Naive thymus-derived CD4-positive, alpha-beta T cell (primary cell): Measurements from ENCODE around the gene SPATA6L. TPM values are rescaled to one million over a fixed set of nuclear protein-coding genes. Genes with fewer than 3 reads are reported as not detected.

Experiments used
- ATAC-seq: fragments of 150-1000 bp; cut with Tn5 transposase; 2 replicates; pipeline ENCODE4 v1.10.0; 2021; ENCODE audit warnings: mild to moderate bottlenecking, moderate library complexity
- CTCF ChIA-PET: fragments of 350-600 bp; sonication (Branson Sonifier 250); formaldehyde crosslinking; loops from one replicate; lab custom pipeline; 2021; ENCODE audit warnings: antibody characterized with exemption; lab: Charles Lee
- POLR2A ChIA-PET: fragments of 350-600 bp; sonication (Branson Sonifier 250); formaldehyde crosslinking; loops from one replicate; lab custom pipeline; 2021; ENCODE audit warnings: antibody characterized with exemption, inconsistent platforms; lab: Charles Lee
- DNase-seq, 9 donors: peaks; one replicate each; pipeline versions ENCODE4 v3.0.0 to v3.0.0-alpha.2; 2020 to 2022; ENCODE audit warnings: mixed read lengths in 1 of 9
- H3K27ac ChIP-seq: one replicate; pipeline ENCODE4 v1.7.0; 2013; ENCODE audit warnings: mild to moderate bottlenecking, low read depth, low read length, moderate library complexity
- H3K27me3 ChIP-seq, 2 donors: one replicate each; pipeline ENCODE4 v1.7.0; 2013; ENCODE audit warnings: low read length in 2 of 2, mild to moderate bottlenecking in 2 of 2, moderate library complexity in 2 of 2; ENCODE audit not compliant: control insufficient read depth in 2 of 2, insufficient read depth in 2 of 2
- H3K36me3 ChIP-seq, 3 experiments: 1 replicate in 2 of 3; 2 replicates in 1 of 3; pipeline ENCODE4 v1.7.0; 2013; ENCODE audit warnings: low read length in 3 of 3, mild to moderate bottlenecking in 3 of 3, moderate library complexity in 1 of 3; ENCODE audit not compliant: insufficient read depth in 3 of 3, control insufficient read depth in 2 of 3
- H3K4me1 ChIP-seq, 2 donors: one replicate each; pipeline ENCODE4 v1.7.0; 2013; ENCODE audit warnings: low read length in 2 of 2, mild to moderate bottlenecking in 2 of 2, moderate library complexity in 1 of 2; ENCODE audit not compliant: control insufficient read depth in 2 of 2, insufficient read depth in 2 of 2
- H3K4me3 ChIP-seq: 2 replicates; pipeline ENCODE4 v1.7.0; 2013; ENCODE audit warnings: mild to moderate bottlenecking, low read length
- H3K9me3 ChIP-seq, 3 experiments: 1 replicate in 2 of 3; 2 replicates in 1 of 3; pipeline ENCODE4 v1.7.0; 2013; ENCODE audit warnings: low read length in 3 of 3; ENCODE audit not compliant: control insufficient read depth in 2 of 3
- H3K27ac Mint-ChIP-seq, 9 donors: one replicate each; pipeline ENCODE4 v1.8.0; 2020 to 2022; ENCODE audit warnings: mixed read lengths in 9 of 9, mild to moderate bottlenecking in 8 of 9, moderate library complexity in 5 of 9, inconsistent platforms in 2 of 9
- H3K27me3 Mint-ChIP-seq, 5 donors: one replicate each; pipeline ENCODE4 v1.8.0; 2021 to 2022; ENCODE audit warnings: mixed read lengths in 5 of 5, mild to moderate bottlenecking in 1 of 5
- H3K36me3 Mint-ChIP-seq, 5 donors: one replicate each; pipeline ENCODE4 v1.8.0; 2020 to 2022; ENCODE audit warnings: mixed read lengths in 5 of 5, mild to moderate bottlenecking in 3 of 5, inconsistent platforms in 1 of 5
- H3K4me1 Mint-ChIP-seq, 7 donors: one replicate each; pipeline ENCODE4 v1.8.0; 2020 to 2022; ENCODE audit warnings: mixed read lengths in 7 of 7, mild to moderate bottlenecking in 3 of 7, inconsistent platforms in 1 of 7
- H3K4me3 Mint-ChIP-seq, 10 donors: one replicate each; pipeline ENCODE4 v1.8.0; 2020 to 2022; ENCODE audit warnings: mild to moderate bottlenecking in 10 of 10, mixed read lengths in 10 of 10, moderate library complexity in 6 of 10, inconsistent platforms in 2 of 10
- H3K9me3 Mint-ChIP-seq, 11 donors: one replicate each; pipeline ENCODE4 v1.8.0; 2020 to 2022; ENCODE audit warnings: mixed read lengths in 11 of 11, mild to moderate bottlenecking in 4 of 11, inconsistent platforms in 1 of 11, moderate library complexity in 1 of 11
- intact Hi-C, 2 donors: fragments of 100-400 bp; cut with micrococcal nuclease; formaldehyde crosslinking; loops; one replicate each; pipeline ENCODE4 v1.15.1; 2023
- polyA plus RNA-seq, 2 donors: library from polyadenylated mRNA; unstranded; fragments of 300-500 nt; fragmentation: Illumina TruSeq; gene quantifications; one replicate each; pipeline ENCODE4 v1.2.3, GENCODE V29; 2021
- total RNA-seq, 6 experiments: library from RNA in 5 of 6; stranded (reverse) in 5 of 6; gene quantifications; 1 replicate in 5 of 6; 2 replicates in 1 of 6; pipeline ENCODE4 v1.2.3 and lab custom pipeline; 2021 to 2026

Gene SPATA6L
- total and polyA plus RNA-seq, 7 experiments from 2014 or later: 0.40 to 9.2 (median 4.1) TPM

DNA sequence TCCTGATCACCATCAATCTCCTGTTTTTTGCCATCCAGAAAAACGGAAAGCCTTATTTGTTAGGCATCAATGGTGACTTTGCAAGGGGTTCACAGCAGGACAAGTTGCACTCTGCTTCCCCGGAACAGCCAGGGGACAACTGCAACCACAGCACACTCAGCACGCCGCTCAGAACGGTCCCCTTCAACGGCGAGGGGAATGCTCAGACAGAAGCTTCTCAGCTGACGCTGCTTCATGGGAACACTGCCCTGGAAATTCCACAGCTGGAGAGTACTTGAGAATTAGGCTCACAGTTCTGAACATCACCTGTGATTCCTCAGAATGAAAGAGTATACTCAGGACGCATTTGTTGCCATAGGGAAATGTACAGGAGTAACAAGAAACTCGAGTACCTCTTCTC, 44.3 kb downstream of the SPATA6L start:
- intact Hi-C loops: no loop called here
- H3K36me3 ChIP-seq: no peaks in the 10 kb centered on the region
- DNase-seq (no peak), ATAC-seq (no peak)
- Mint-ChIP-seq H3K4me1 (peaks cover 7 to 27% (median 17%) of the 10 kb centered on the region in 7 donors), H3K9me3 (peaks cover 0 to 4% (median 0%) of the 10 kb centered on the region in 11 donors), H3K27me3 (peaks cover 0 to 13% (median 0%) of the 10 kb centered on the region in 5 donors), H3K27ac (no peak overlapping the region), H3K36me3 (peaks cover 0 to 30% (median 2%) of the 10 kb centered on the region in 5 donors), H3K4me3 (no peak overlapping the region)
- H3K4me3 ChIP-seq: no peak overlapping the region
- no peaks in the 10 kb centered on the region for H3K9me3 ChIP-seq
- no peak overlapping the region for H3K27ac ChIP-seq
- no peaks in the 10 kb centered on the region for H3K27me3 ChIP-seq
- CTCF ChIA-PET: no interaction called here
- peaks cover 4 to 13% of the 10 kb centered on the region in 2 donors for H3K4me1 ChIP-seq
- POLR2A ChIA-PET: no interaction called here

DNA sequence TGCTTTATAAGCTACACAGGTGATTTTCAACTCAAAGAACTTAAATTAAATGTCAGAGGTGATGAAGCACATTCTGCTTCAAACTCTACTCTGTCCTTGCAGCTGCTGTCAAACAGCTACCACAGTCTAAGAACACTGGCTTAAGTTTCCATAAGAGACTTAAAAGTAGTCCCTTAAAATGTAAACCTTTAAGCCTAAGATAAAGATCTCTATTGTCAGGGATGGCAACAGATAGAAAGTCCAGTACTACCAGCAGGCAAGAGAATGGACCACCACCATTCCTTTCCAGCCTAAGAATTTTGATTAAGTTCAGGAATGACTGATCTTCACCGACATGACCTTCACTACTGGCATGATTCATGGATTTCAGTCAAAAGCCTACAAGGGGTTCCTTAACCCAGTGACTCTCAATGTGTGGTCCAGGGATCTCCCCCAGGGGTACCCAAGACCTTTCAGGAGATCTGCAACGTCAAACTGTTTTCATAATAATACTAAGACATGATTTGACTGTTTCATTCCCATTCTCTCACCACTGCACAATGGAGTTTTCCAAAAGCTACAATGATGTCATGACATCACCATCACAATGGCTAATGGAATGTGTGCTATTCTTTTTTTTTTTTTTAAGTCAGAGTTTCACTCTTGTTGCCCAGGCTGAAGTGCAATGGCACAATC, 45.3 kb downstream of the SPATA6L start:
- Histone ChIP-seq H3K4me3 (no peak overlapping the region), H3K27ac (no peak overlapping the region), H3K27me3 (no peaks in the 10 kb centered on the region), H3K36me3 (no peaks in the 10 kb centered on the region), H3K9me3 (no peaks in the 10 kb centered on the region), H3K4me1 (peaks cover 4 to 13% of the 10 kb centered on the region in 2 donors)
- Mint-ChIP-seq H3K27ac (peak overlapping the region in 1 of 9 donors; percentile 21), H3K27me3 (peaks cover 0 to 8% (median 0%) of the 10 kb centered on the region in 5 donors), H3K36me3 (peaks cover 0 to 24% (median 2%) of the 10 kb centered on the region in 5 donors), H3K4me1 (peaks cover 7 to 22% (median 17%) of the 10 kb centered on the region in 7 donors), H3K4me3 (peak overlapping the region in 1 of 10 donors; percentile 37), H3K9me3 (peaks cover 0 to 4% (median 0%) of the 10 kb centered on the region in 11 donors)
- DNase-seq (no peak), ATAC-seq (no peak)
- intact Hi-C loops: no loop called here
- CTCF ChIA-PET: interaction anchor here (0.7 kb wide), 1 partner anchor 124 kb away, joined by 4 read pairs; no protein-coding TSS in a partner anchor
- POLR2A ChIA-PET: interaction anchor here (0.6 to 1.1 kb wide), 2 partner anchors 51 to 58 kb away, joined by 3 to 4 read pairs; partner anchors contain the start of gene CDC37L1

DNA sequence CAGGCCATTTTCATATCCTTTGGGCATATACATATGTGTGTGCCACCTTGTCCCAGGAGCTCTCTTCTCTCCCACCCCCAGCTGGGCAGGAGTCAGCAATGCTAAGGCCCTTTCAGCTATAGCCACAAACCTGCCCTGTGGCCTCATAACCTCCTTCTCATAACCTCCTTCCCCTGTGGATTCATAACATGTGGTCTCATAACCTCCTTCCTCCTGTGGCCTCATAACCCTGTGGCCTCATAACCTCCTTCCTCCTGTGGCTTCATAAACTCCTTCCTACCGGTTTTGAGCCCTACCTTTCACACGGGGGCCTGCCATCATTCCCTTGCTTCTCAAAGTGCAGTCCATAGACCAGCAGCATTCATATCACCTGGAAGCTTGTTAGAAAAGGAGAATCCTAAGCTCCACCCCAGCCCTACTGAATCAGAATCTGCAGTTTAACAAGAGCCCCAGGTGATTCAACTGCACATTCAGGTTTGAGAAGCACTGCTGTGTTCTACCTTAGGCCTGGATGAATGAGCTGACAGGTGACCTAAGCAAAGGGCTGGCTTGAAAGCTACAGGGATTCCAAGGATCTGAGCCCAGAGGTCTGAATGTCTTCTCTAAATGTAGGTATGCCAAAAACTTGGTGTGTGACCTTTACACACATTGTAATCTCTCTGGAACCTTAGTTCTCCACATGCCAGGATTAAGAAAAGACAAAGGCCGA, 46.1 kb downstream of the SPATA6L start:
- Mint-ChIP-seq H3K27me3 (peaks cover 0 to 6% (median 0%) of the 10 kb centered on the region in 5 donors), H3K9me3 (peaks cover 0 to 4% (median 0%) of the 10 kb centered on the region in 11 donors), H3K27ac (peak overlapping the region in 4 of 9 donors; percentile 33 to 75 (median 64)), H3K36me3 (peaks cover 0 to 28% (median 2%) of the 10 kb centered on the region in 5 donors), H3K4me1 (peaks cover 7 to 26% (median 22%) of the 10 kb centered on the region in 7 donors), H3K4me3 (peak overlapping the region in 3 of 10 donors; percentile 19 to 41 (median 37))
- Histone ChIP-seq H3K4me1 (peaks cover 4 to 13% of the 10 kb centered on the region in 2 donors), H3K9me3 (no peaks in the 10 kb centered on the region), H3K4me3 (no peak overlapping the region), H3K27me3 (no peaks in the 10 kb centered on the region), H3K27ac (no peak overlapping the region), H3K36me3 (no peaks in the 10 kb centered on the region)
- CTCF ChIA-PET: interaction anchor here (0.7 kb wide), 2 partner anchors 125 to 242 kb away, joined by 3 to 4 read pairs; no protein-coding TSS in a partner anchor
- peak; percentile 26 for ATAC-seq
- no peak for DNase-seq
- intact Hi-C loops: no loop called here
- POLR2A ChIA-PET: interaction anchor here (0.6 kb wide), 1 partner anchor 50 kb away, joined by 3 read pairs; no protein-coding TSS in a partner anchor

GRCh38 chr9:4618700-4619099, 47.6 kb downstream of the SPATA6L start:
- CTCF ChIA-PET: no interaction called here
- peak overlapping the region in 2 of 9 donors; percentile 3 to 46 for H3K27ac Mint-ChIP-seq
- no peak for ATAC-seq

DNA sequence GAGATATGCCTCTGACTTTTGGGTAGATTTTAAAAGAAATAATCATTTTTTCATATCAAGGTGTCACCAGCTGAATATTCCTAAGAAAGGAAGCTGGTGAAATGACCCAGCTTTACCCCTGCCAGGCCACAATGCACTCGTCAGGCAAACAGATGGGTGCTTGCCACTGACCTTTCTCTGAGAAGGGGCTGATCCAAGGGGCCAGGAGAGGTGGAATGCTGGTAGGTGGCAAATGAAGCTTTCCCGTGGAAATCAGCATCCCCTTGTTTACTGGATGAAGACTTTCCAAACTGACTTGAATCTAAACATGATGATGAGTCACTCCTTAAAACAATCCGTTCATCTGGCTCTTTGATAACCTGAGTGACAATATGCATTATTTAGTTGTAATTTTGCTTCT, 48.5 kb downstream of the SPATA6L start:
- Histone ChIP-seq H3K27me3 (no peaks in the 10 kb centered on the region), H3K9me3 (no peaks in the 10 kb centered on the region), H3K36me3 (no peaks in the 10 kb centered on the region), H3K4me1 (peaks cover 4 to 13% of the 10 kb centered on the region in 2 donors), H3K4me3 (no peak overlapping the region), H3K27ac (no peak overlapping the region)
- DNase-seq: no peak
- H3K4me1 Mint-ChIP-seq: peaks cover 7 to 32% (median 26%) of the 10 kb centered on the region in 7 donors
- no peak overlapping the region for H3K4me3 Mint-ChIP-seq
- ChIA-PET CTCF (no interaction called here), POLR2A (no interaction called here)
- ATAC-seq: no peak
- no peak overlapping the region for H3K27ac Mint-ChIP-seq
- H3K27me3 Mint-ChIP-seq: peaks cover 0 to 5% (median 0%) of the 10 kb centered on the region in 5 donors
- peaks cover 0 to 32% (median 2%) of the 10 kb centered on the region in 5 donors for H3K36me3 Mint-ChIP-seq
- peaks cover 0 to 7% (median 0%) of the 10 kb centered on the region in 11 donors for H3K9me3 Mint-ChIP-seq
- intact Hi-C loops: no loop called here

More at GRCh38 chr9:4618700-4619099, 47.6 kb downstream of the SPATA6L start:
- H3K4me1 ChIP-seq: peaks cover 4 to 13% of the 10 kb centered on the region in 2 donors
- intact Hi-C loops: no loop called here
- no peaks in the 10 kb centered on the region for H3K9me3 ChIP-seq
- DNase-seq: no peak
- Mint-ChIP-seq H3K9me3 (peaks cover 0 to 7% (median 0%) of the 10 kb centered on the region in 11 donors), H3K4me3 (no peak overlapping the region), H3K36me3 (peaks cover 0 to 29% (median 2%) of the 10 kb centered on the region in 5 donors), H3K4me1 (peaks cover 7 to 32% (median 26%) of the 10 kb centered on the region in 7 donors), H3K27me3 (peaks cover 0 to 5% (median 0%) of the 10 kb centered on the region in 5 donors)
- no peak overlapping the region for H3K4me3 ChIP-seq
- H3K27me3 ChIP-seq: no peaks in the 10 kb centered on the region
- H3K27ac ChIP-seq: no peak overlapping the region
- POLR2A ChIA-PET: no interaction called here
- no peaks in the 10 kb centered on the region for H3K36me3 ChIP-seq

DNA sequence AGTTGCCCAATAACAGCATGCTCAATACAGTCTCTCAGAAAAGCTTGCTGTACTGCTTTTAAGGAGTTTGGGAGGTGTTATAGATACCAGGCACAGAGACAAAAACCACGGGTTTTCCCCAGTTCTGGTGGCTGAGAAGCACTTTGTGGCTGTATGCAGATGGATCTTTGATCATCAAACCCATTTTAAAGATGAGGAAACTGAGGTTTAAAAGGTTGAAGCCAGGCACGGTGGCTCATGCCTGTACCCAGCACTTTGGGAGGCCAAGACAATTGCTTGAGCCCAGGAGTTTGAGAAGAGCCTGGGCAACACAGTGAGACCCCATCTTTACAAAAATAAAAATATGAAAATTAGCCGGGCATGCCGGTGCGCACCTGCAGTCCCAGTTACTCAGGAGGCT, 50.5 kb downstream of the SPATA6L start:
- CTCF ChIA-PET: interaction anchor here (0.6 kb wide), 1 partner anchor 1048 kb away, joined by 3 read pairs; no protein-coding TSS in a partner anchor
- Histone ChIP-seq H3K9me3 (no peaks in the 10 kb centered on the region), H3K36me3 (no peaks in the 10 kb centered on the region), H3K4me3 (no peak overlapping the region), H3K27ac (no peak overlapping the region), H3K27me3 (no peaks in the 10 kb centered on the region), H3K4me1 (peaks cover 4 to 13% of the 10 kb centered on the region in 2 donors)
- peaks cover 0 to 8% (median 4%) of the 10 kb centered on the region in 11 donors for H3K9me3 Mint-ChIP-seq
- no peak for DNase-seq
- H3K27ac Mint-ChIP-seq: peak overlapping the region in 2 of 9 donors; percentile 3 to 40
- ATAC-seq: no peak
- intact Hi-C loops: no loop called here
- H3K4me3 Mint-ChIP-seq: no peak overlapping the region
- H3K27me3 Mint-ChIP-seq: peaks cover 0 to 5% (median 0%) of the 10 kb centered on the region in 5 donors
- H3K36me3 Mint-ChIP-seq: peaks cover 0 to 34% (median 2%) of the 10 kb centered on the region in 5 donors
- peaks cover 7 to 30% (median 26%) of the 10 kb centered on the region in 7 donors for H3K4me1 Mint-ChIP-seq
- POLR2A ChIA-PET: no interaction called here
